ENCODE measurements around the gene ANKS6.
A peak's percentile ranks its signal among the peaks of the same experiment; 100 is the strongest.
"Not testable (repeated sequence)": the region's sequence is repeated elsewhere in the genome, so short reads cannot be mapped to it uniquely, and the experiment has no call there.

Gene ANKS6

GRCh38 chr9:98707166-98708102 is 88.9 kb downstream of the ANKS6 start:
- DNase-seq, result peak in 33 of 56 donors; percentile 7 to 63 (median 36)

GRCh38 chr9:98706651-98707165 is 89.6 kb downstream of the ANKS6 start:
- DNase-seq, result peak in 8 of 56 donors; percentile 14 to 65 (median 43)

- no peak for DNase-seq
Measured at GRCh38 chr9:98702835-98703380, 93.4 kb downstream of the ANKS6 start.

- no peak for DNase-seq
Measured at GRCh38 chr9:98702340-98702739, 94.0 kb downstream of the ANKS6 start.

GRCh38 chr9:98701576-98701975 is 94.8 kb downstream of the ANKS6 start:
- DNase-seq, result no peak

GRCh38 chr9:98700801-98701200 is 95.6 kb downstream of the ANKS6 start:
- DNase-seq, result no peak

- no peak for DNase-seq
Measured at GRCh38 chr9:98698856-98699255, 97.5 kb downstream of the ANKS6 start.

- no peak for DNase-seq
Measured at GRCh38 chr9:98694943-98695342, 101.4 kb downstream of the ANKS6 start.

GRCh38 chr9:98692392-98692791 is 104.0 kb downstream of the ANKS6 start:
- no peak for DNase-seq

GRCh38 chr9:98691890-98692289 is 104.5 kb downstream of the ANKS6 start:
- no peak for DNase-seq

- no peak for DNase-seq
Measured at GRCh38 chr9:98690686-98691085, 105.7 kb downstream of the ANKS6 start.

GRCh38 chr9:98688710-98689495 is 107.5 kb downstream of the ANKS6 start:
- DNase-seq, result no peak

- no peak for DNase-seq
Measured at GRCh38 chr9:98687911-98688310, 108.4 kb downstream of the ANKS6 start.

- DNase-seq, result no peak
Measured at GRCh38 chr9:98686961-98687855, 109.1 kb downstream of the ANKS6 start.

GRCh38 chr9:98684816-98685215 is 111.5 kb downstream of the ANKS6 start:
- not testable (repeated sequence) for DNase-seq
